Epithelial cell of alveolus of lung (primary cell): ENCODE measurements around the gene CISH. TPM values are rescaled to one million over a fixed set of nuclear protein-coding genes. Genes with fewer than 3 reads are reported as not detected.

Experiments
- total RNA-seq: library from RNA; depleted of rRNA; stranded (reverse); fragments of >200 nt; gene quantifications from 2 replicates; pipeline ENCODE4 v1.2.1, GENCODE V29; 2015

CISH gene, protein sequence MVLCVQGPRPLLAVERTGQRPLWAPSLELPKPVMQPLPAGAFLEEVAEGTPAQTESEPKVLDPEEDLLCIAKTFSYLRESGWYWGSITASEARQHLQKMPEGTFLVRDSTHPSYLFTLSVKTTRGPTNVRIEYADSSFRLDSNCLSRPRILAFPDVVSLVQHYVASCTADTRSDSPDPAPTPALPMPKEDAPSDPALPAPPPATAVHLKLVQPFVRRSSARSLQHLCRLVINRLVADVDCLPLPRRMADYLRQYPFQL
- total RNA-seq, result 2.7 and 3.3 TPM in 2 replicates

DNA sequence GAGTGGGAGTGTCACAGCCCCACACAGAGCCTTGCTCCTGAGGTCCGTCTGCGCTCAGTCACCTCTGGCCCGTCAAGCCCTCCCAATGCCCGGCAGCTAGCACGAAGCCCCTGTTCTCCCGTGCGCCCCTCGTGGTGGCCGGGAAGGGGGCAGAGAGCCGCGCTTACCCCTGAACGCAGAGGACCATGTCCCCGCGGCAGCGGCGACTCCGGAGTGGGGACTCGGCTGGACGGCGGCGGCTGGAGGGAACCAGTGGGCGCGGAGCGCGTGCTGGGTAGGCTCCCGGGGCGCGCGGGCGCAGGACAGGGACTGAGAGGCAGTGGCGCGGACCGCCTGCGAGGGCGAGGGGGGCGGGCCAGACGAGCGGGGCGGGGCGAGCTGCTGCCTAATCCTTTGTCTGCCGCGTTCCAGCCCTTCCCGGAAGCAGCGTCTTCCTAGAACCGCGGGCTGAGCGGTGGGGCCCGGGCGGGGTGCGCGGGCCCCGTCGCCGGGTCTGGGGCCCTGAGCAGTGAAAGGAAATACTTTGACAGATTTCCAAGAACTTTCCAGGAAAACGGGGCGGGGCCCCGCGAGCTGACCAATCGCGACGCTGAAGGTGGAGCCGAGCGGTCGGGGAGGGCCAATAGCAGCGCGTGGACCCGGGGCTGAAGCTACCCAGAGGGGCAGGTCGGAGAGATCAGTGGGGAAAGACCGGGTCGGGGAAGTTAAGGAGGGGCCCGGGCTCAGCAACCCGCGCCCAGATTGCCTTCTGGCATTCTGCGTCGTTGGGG lies at the start of gene CISH:
TSS of gene CISH (minus strand) at position 311 of the 770 bp plus-strand sequence. CDS start at position 187, 124 bp downstream.

DNA sequence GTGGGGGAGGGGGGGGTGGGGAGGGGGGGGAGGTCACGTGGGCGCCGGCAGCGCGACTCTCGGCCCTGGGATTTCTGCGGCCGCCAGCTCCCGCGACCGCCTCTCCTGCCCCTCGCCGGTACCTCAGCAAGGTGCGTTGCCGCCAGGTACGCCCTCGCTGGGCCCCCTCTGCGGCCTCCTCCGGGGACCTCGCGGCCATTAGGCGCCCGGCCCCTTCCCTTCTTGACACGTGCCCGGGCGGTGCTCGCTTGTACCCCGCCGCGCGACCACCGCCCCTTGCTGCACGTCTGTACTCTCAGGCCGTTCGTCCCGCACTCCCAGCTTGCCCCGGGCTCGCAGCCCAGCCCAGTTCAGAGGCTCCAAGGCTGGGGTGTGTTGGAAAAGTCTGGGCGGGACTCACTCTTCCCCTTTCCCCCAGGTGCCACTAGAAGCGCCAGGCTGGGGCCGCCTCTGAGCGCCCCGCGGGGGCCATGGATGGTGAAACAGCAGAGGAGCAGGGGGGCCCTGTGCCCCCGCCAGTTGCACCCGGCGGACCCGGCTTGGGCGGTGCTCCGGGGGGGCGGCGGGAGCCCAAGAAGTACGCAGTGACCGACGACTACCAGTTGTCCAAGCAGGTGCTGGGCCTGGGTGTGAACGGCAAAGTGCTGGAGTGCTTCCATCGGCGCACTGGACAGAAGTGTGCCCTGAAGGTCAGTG lies 5.7 kb upstream of the CISH start, which contains the start of gene MAPKAPK3:
TSS of gene MAPKAPK3 (plus strand) at position 56 of the 696 bp plus-strand sequence. CDS start at position 471, 415 bp downstream.

DNA sequence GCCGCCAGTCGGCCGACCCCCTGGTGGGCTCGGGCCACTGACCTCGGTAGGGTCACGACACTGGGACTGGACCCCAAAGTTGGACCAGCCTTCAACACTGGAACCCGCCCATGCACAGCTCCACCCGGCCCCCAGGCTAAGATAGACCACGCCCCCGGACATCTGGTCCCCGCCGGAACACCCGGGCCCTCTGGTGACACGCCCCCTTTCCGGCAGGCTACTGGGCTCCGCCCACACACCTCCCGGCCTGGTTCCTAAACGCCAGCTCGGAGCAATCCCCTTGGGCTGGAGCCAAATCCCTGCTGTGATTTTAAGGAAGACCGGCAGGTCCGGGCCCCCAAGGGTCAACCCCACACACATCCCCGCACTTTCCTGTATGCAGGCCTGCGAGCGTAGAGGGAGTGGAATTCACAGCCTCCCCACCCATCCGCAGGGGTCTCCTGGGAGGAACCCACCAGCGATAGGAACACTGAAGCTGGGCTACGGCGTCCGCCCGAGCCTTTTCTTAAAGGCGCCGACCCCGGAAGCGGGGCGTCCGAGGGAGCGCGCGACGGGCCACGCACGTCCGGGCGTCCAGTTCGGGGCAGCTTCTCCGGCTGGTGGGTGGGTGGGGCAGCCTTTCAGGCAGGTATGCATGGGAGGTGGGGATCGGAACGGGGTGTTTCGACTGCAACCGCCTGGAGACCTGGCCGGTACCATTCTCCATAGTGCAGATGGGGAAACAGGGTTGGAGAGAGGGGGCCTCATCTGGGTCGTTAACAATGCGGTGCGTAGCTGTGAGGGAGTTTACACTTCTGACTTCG lies 42.4 kb downstream of the CISH start, which contains the start of gene HEMK1:
TSS of gene HEMK1 (plus strand) at position 576 of the 803 bp plus-strand sequence. CDS start 1,583 bp downstream, outside the sequence.

DNA sequence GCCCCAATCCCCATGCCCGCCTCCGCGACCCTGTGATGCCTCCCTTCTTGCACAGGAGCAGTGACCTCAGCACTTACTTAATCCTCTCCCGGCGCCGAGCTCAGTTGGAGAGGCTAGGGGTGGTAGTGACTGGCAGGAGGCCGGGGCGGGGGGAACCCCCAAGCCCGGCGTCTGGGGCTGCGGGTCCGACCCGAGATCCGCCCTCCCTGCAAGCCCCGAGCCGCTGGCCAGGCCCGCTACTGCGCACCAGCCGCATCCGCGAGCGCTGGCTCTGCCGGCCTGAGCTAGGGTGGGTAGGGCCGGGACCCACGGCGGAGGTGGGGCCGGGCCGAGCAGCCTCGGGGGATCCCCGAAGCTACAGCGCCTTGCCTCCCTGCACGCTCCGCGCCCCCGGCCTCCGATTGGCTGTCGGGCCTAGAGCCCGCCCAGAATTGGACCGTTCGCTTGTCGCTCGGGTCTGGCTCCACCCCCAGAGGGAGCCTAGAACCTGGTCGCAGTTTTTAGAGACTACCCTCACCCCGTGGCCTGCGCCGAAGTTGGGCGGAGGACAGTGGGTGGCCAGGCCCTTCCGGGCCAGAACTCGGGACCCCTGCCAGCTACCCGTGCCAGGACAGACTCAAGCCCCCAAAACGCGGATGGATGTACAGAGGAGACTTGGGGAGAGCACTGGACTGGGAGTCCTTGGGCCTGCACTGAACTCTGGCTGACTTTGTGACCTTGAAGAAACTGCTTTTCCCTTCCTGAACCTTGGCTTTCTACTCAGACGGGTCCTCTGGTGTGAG lies 44.0 kb downstream of the CISH start, which contains the start of gene C3orf18:
TSS of gene C3orf18 (minus strand) at position 362 of the 782 bp plus-strand sequence. CDS start 2,048 bp downstream, outside the sequence.

Other genes starting within 250 kb of the CISH start
- gene CACNA2D2, start 108.1 kb downstream of the CISH start, total RNA-seq, result 0.08 TPM in 1 of 2 replicates, not detected in the other
- 7.4 and 11.9 TPM in 2 replicates for gene C3orf18, start 44.0 kb downstream of the CISH start, total RNA-seq
- gene HEMK1, start 42.3 kb downstream of the CISH start, total RNA-seq, result 13.4 and 15.6 TPM in 2 replicates
- gene MAPKAPK3, start 5.4 kb upstream of the CISH start, total RNA-seq, result 15.0 and 32.2 TPM in 2 replicates
- gene DOCK3, start 63.2 kb upstream of the CISH start, total RNA-seq, result under 0.01 TPM in 1 of 2 replicates, not detected in the other